ENCODE measurements around the gene TRABD2B. TPM values are rescaled to one million over a fixed set of nuclear protein-coding genes. Genes with fewer than 3 reads are reported as not detected.
A peak's percentile ranks its signal among the peaks of the same experiment; 100 is the strongest.

TRABD2B gene
- total and polyA plus RNA-seq, 8 donors, result 0.99 to 5.2 (median 3.3) TPM

DNA sequence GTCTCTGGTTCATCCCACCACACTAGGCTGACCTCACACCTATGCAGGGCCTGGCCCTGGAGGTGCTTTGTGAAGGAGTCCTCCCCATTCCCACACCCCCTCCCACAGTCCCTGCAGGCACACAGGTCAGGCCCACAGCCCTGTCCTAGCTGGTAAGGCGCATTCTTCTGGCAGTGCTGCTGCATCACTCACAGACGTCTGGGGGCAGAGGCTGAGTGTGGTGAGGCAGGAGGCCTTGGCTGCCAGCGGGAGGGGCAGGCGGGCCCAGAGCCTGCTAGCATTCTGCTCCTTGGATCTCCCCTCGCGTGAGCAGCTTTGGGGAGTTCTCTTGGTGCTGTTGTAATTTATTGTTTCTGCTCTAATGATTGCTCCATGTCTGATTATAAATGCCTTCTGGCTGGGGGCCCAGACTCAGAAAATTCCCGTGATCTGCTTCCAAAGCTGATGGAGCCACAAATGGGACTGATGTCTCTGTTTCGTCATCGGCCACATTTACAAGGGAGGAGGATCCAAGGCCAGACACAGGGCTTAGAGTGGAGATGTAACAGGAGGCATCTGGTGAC is 62.9 kb downstream of the TRABD2B start:
- H3K27ac ChIP-seq, result peak overlapping the region in 1 of 2 donors; percentile 19
- H3K4me3 ChIP-seq, result no peak overlapping the region
- H3K27me3 ChIP-seq, result no peaks in the 10 kb centered on the region
- peak; percentile 55 to 80 (median 64) for DNase-seq
- no peaks in the 10 kb centered on the region for H3K4me1 ChIP-seq
- TF ChIP-seq, protein P1, sequence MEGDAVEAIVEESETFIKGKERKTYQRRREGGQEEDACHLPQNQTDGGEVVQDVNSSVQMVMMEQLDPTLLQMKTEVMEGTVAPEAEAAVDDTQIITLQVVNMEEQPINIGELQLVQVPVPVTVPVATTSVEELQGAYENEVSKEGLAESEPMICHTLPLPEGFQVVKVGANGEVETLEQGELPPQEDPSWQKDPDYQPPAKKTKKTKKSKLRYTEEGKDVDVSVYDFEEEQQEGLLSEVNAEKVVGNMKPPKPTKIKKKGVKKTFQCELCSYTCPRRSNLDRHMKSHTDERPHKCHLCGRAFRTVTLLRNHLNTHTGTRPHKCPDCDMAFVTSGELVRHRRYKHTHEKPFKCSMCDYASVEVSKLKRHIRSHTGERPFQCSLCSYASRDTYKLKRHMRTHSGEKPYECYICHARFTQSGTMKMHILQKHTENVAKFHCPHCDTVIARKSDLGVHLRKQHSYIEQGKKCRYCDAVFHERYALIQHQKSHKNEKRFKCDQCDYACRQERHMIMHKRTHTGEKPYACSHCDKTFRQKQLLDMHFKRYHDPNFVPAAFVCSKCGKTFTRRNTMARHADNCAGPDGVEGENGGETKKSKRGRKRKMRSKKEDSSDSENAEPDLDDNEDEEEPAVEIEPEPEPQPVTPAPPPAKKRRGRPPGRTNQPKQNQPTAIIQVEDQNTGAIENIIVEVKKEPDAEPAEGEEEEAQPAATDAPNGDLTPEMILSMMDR (IDR thresholded peaks at IDR 0.05), result no peak
- no peaks in the 10 kb centered on the region for H3K9me3 ChIP-seq
- intact Hi-C loops (cut with DNase I), result no loop called here
- peak; percentile 63 for ATAC-seq
- H3K36me3 ChIP-seq, result no peaks in the 10 kb centered on the region

GRCh38 chr1:47932743-47933142 is 64.4 kb downstream of the TRABD2B start:
- TF ChIP-seq, protein P1 (IDR thresholded peaks at IDR 0.05), result no peak
- ATAC-seq (no peak), DNase-seq (no peak)
- Histone ChIP-seq H3K4me3 (no peak overlapping the region), H3K27ac (no peak overlapping the region), H3K27me3 (no peaks in the 10 kb centered on the region), H3K36me3 (no peaks in the 10 kb centered on the region), H3K4me1 (no peaks in the 10 kb centered on the region), H3K9me3 (no peaks in the 10 kb centered on the region)
- intact Hi-C loops (cut with DNase I), result no loop called here

GRCh38 chr1:47931395-47931794 is 65.8 kb downstream of the TRABD2B start:
- H3K36me3 ChIP-seq, result no peaks in the 10 kb centered on the region

GRCh38 chr1:47930210-47930840 is 66.9 kb downstream of the TRABD2B start:
- Histone ChIP-seq H3K27ac (no peak overlapping the region), H3K9me3 (no peaks in the 10 kb centered on the region), H3K4me3 (no peak overlapping the region), H3K4me1 (no peaks in the 10 kb centered on the region), H3K27me3 (no peaks in the 10 kb centered on the region), H3K36me3 (no peaks in the 10 kb centered on the region)
- intact Hi-C loops (cut with DNase I), result no loop called here
- TF ChIP-seq, protein P1 (IDR thresholded peaks at IDR 0.05), result no peak
- DNase-seq, result no peak
- no peak for ATAC-seq

More at GRCh38 chr1:47931395-47931794, 65.8 kb downstream of the TRABD2B start:
- Histone ChIP-seq H3K4me1 (no peaks in the 10 kb centered on the region), H3K4me3 (no peak overlapping the region), H3K9me3 (no peaks in the 10 kb centered on the region), H3K27me3 (no peaks in the 10 kb centered on the region), H3K27ac (no peak overlapping the region)
- no peak for DNase-seq
- TF ChIP-seq, protein P1 (IDR thresholded peaks at IDR 0.05), result peak in 1 of 2 donors; percentile 18
- ATAC-seq, result peak; percentile 81
- intact Hi-C loops (cut with DNase I), result no loop called here

DNA sequence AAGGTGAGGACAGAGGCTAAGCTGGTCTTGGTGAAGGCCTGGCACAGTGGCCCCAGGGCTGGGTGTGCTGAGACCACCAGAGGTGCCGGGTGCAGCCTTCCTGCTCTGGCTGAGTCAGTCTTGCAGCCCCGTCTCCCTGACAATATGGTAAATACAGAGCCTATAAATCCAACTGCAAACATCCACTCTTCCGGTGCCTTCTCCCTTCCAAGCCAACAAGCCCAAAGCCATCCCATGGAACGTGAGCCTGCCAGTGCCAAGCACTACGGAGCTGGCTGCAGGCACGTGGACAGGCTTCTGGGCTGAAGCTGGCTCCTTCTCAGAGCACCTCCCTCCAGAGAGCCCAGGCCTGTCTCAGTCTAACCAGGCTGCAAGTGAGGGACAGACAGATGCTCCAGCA is 70.0 kb downstream of the TRABD2B start:
- no peak overlapping the region for H3K27ac ChIP-seq
- H3K4me1 ChIP-seq, result no peaks in the 10 kb centered on the region
- intact Hi-C loops (cut with DNase I), result no loop called here
- DNase-seq (no peak), ATAC-seq (no peak)
- no peaks in the 10 kb centered on the region for H3K9me3 ChIP-seq
- TF ChIP-seq, protein P1 (IDR thresholded peaks at IDR 0.05), result no peak
- no peak overlapping the region for H3K4me3 ChIP-seq
- no peaks in the 10 kb centered on the region for H3K36me3 ChIP-seq
- no peaks in the 10 kb centered on the region for H3K27me3 ChIP-seq
